Measurements from ENCODE around the gene CLCN2. TPM values are rescaled to one million over a fixed set of nuclear protein-coding genes. Genes with fewer than 3 reads are reported as not detected.

CLCN2 gene
- total RNA-seq, 4 donors from 2014 or later, result 1.8 to 3.4 (median 2.7) TPM

DNA sequence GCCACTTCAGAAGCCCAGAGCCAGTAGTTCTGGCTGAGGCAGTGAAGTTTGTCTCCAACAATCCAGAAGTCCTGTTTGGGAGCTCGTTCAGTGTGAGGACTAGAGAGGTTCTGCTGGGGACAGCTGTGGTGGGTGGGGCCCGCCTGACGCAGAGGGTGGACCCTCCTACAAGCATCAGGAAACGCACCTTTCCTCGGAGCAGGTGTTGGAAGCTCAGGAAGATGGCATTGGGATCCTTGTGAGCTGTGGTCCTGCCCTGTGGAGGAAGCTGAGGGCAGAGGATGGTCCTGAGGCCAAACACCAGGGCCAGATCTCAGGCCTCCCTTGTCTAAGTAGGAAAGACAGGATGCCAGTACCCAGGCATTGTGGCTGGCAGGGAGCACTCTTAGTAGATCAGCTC, 11.5 kb upstream of the CLCN2 start:
- Histone ChIP-seq H3K4me1 (peaks cover 15 to 45% (median 35%) of the 10 kb centered on the region in 4 donors), H3K27ac (replicated peaks in 1 of 4) (peak overlapping the region in 1 of 4 donors; percentile 15), H3K4me3 (no peak overlapping the region), H3K27me3 (peaks cover 0 to 17% (median 0%) of the 10 kb centered on the region in 4 donors), H3K9me3 (no peaks in the 10 kb centered on the region), H3K36me3 (peaks cover 0 to 24% (median 17%) of the 10 kb centered on the region in 4 donors)
- intact Hi-C loops (cut with DNase I), result loop anchor here (10.0 kb wide), 1 partner anchor 172 kb away; no protein-coding TSS in a partner anchor
- TF ChIP-seq CTCF (IDR thresholded peaks at IDR 0.05) (no peak), POLR2A (IDR thresholded peaks at IDR 0.05; ENCODE audit: low read depth) (no peak), EP300 (IDR thresholded peaks at IDR 0.05) (no peak), POLR2AphosphoS5 (IDR thresholded peaks at IDR 0.05) (no peak)
- DNase-seq (ENCODE audit: extremely low spot score), result no peak
- no CpG with 5 or more reads among the region's 5 CpGs for WGBS

GRCh38 chr3:184372296-184372821, 11.0 kb upstream of the CLCN2 start:
- DNase-seq (ENCODE audit: extremely low spot score), result no peak
- Histone ChIP-seq H3K4me1 (peaks cover 12 to 40% (median 30%) of the 10 kb centered on the region in 4 donors), H3K27ac (replicated peaks in 1 of 4) (no peak overlapping the region), H3K27me3 (peaks cover 0 to 12% (median 0%) of the 10 kb centered on the region in 4 donors), H3K9me3 (no peaks in the 10 kb centered on the region), H3K4me3 (no peak overlapping the region), H3K36me3 (peaks cover 0 to 30% (median 22%) of the 10 kb centered on the region in 4 donors)
- WGBS, result 60% methylated on average over 8 of the region's 8 CpGs
- no peak for TF ChIP-seq EP300 (IDR thresholded peaks at IDR 0.05)
- no peak for TF ChIP-seq CTCF (IDR thresholded peaks at IDR 0.05)
- TF ChIP-seq POLR2AphosphoS5 (IDR thresholded peaks at IDR 0.05), result no peak
- no peak for TF ChIP-seq POLR2A (IDR thresholded peaks at IDR 0.05; ENCODE audit: low read depth)
- intact Hi-C loops (cut with DNase I), result loop anchor here (10.0 kb wide), 1 partner anchor 172 kb away; no protein-coding TSS in a partner anchor

DNA sequence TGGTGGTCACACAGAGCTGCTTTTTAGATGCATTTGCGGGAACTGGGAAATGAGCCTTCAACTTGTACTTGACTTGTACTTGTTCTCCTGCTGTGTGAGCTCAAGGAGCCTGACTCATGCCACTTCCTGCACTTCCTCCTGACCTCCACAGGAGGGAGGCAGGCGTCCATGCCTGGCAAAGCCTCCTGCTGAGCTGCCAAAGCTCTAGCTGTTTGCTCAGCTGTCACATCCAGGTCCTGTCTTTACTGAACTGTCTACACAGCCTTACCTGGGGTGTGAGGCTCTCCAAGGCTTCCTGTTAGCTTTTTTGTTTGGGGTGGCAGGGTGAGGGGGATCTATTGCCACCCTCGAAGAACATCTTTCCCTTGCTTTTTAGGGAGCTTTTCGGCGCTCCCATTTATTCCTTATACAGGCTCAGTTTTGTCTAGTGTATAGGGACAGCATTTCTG, 10.2 kb upstream of the CLCN2 start:
- H3K36me3 ChIP-seq, result peaks cover 6 to 37% (median 30%) of the 10 kb centered on the region in 4 donors
- TF ChIP-seq CTCF (IDR thresholded peaks at IDR 0.05), result peak; percentile 90 to 95 (median 93)
- no peak for TF ChIP-seq POLR2A (IDR thresholded peaks at IDR 0.05; ENCODE audit: low read depth)
- peak in 1 of 2 donors; percentile 61 for TF ChIP-seq POLR2AphosphoS5 (IDR thresholded peaks at IDR 0.05)
- no peak overlapping the region for H3K27ac ChIP-seq (replicated peaks in 1 of 4)
- no peak overlapping the region for H3K4me3 ChIP-seq
- no peaks in the 10 kb centered on the region for H3K9me3 ChIP-seq
- 47% methylated on average over 5 of the region's 5 CpGs for WGBS
- intact Hi-C loops (cut with DNase I), result loop anchor here (2.0 to 10.0 kb wide), 2 partner anchors 141 to 173 kb away; no protein-coding TSS in a partner anchor
- no peak for DNase-seq (ENCODE audit: extremely low spot score)
- peaks cover 11 to 40% (median 26%) of the 10 kb centered on the region in 4 donors for H3K4me1 ChIP-seq
- peaks cover 0 to 6% (median 0%) of the 10 kb centered on the region in 4 donors for H3K27me3 ChIP-seq

DNA sequence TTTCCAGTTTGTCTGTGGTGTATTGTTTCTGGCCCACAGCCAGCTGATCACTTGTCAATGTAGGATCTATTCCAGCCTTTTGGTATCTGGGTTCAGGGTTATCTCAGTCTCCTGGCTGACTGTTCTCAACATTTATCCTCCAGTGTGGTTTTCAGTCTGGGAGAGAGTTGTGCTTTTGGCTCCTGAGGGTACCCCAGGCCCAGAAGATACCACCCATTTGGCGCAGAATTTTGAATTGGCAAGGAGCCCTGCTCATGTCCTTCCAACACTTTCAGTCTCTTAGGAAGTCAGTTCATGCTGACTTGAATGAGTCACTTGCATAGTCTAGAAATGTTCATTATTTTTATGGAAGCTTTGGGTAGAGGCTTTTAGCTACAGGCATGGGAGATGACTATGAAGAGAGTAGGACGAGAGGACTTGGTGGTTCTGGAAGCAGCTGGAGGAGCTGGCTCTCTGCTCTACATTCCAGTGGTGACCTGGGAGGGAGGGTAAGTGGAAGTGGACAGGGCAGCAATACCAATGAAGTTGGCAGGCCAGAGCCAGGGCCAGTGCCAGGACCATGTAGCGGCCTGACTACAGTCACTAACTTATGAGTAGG, 7.3 kb upstream of the CLCN2 start:
- no peaks in the 10 kb centered on the region for H3K27me3 ChIP-seq
- H3K4me3 ChIP-seq, result no peak overlapping the region
- H3K4me1 ChIP-seq, result peaks cover 18 to 48% (median 39%) of the 10 kb centered on the region in 4 donors
- peaks cover 8 to 59% (median 45%) of the 10 kb centered on the region in 4 donors for H3K36me3 ChIP-seq
- H3K9me3 ChIP-seq, result no peaks in the 10 kb centered on the region
- intact Hi-C loops (cut with DNase I), result no loop called here
- no peak for TF ChIP-seq POLR2AphosphoS5 (IDR thresholded peaks at IDR 0.05)
- TF ChIP-seq EP300 (IDR thresholded peaks at IDR 0.05), result no peak
- no peak for TF ChIP-seq POLR2A (IDR thresholded peaks at IDR 0.05; ENCODE audit: low read depth)
- no peak for DNase-seq (ENCODE audit: extremely low spot score)
- 54% methylated on average over 3 of the region's 3 CpGs for WGBS
- peak overlapping the region in 2 of 4 donors; percentile 3 to 30 for H3K27ac ChIP-seq (replicated peaks in 1 of 4)

DNA sequence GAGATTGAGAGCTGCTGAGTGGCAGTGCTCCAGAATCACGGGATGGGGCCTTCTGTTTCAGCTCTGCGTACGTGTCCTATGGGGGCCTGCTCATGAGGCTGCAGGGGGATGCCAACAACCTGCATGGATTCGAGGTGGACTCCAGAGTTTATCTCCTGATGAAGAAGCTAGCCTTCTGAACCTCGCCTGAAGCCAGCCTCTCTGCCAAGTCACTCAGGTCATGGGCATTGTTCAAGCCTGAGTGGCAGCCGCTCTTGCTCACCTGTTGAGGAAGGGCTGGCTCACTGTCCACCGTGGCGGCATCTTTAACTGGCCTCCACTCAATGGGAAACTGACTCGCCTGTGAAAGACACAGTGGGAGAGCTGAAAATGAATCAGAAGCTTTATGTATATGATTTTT, 6.7 kb upstream of the CLCN2 start:
- WGBS, result 72% methylated on average over 4 of the region's 9 CpGs
- Histone ChIP-seq H3K9me3 (no peaks in the 10 kb centered on the region), H3K4me3 (no peak overlapping the region), H3K27me3 (no peaks in the 10 kb centered on the region), H3K36me3 (peaks cover 8 to 59% (median 45%) of the 10 kb centered on the region in 4 donors), H3K27ac (replicated peaks in 1 of 4) (no peak overlapping the region), H3K4me1 (peaks cover 22 to 49% (median 40%) of the 10 kb centered on the region in 4 donors)
- TF ChIP-seq CTCF (IDR thresholded peaks at IDR 0.05), result no peak
- TF ChIP-seq EP300 (IDR thresholded peaks at IDR 0.05), result no peak
- TF ChIP-seq POLR2A (IDR thresholded peaks at IDR 0.05; ENCODE audit: low read depth), result no peak
- no peak for TF ChIP-seq POLR2AphosphoS5 (IDR thresholded peaks at IDR 0.05)
- intact Hi-C loops (cut with DNase I), result no loop called here
- DNase-seq (ENCODE audit: extremely low spot score), result no peak

Measured in esophagus muscularis mucosa (tissue), 4 donors.